Stimulated activated CD4-positive, alpha-beta T cell treated with anti-CD3 and anti-CD28 coated beads, Interleukin-12 subunit alpha, Interleukin-12 subunit beta, amount 100 ng/mL, for 4 hours (primary cell): Measurements from ENCODE around the gene TMEM192.
"Not testable (repeated sequence)": the region's sequence is repeated elsewhere in the genome, so short reads cannot be mapped to it uniquely, and the experiment has no call there.

ENCODE experiments used
- DNase-seq: peaks from one replicate; pipeline ENCODE4 v3.0.0-alpha.2; 2020

Gene TMEM192

DNA sequence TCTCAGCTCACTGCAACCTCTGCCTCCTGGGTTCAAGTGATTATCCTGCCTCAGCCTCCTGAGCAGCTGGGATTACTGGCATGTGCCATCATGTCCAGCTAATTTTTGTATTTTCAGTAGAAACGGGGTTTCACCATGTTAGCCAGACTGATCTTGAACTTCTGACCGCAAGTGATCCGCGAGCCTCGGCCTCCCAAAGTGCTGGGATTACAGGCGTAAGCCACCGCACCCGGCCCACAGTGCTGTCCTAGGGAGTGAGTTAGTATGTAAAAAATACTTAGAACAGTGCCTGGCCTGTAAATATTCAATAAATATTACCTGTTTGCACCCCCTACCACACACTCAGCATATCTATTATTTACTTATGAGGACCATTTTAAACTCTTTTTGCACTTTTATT lies 20.5 kb downstream of the TMEM192 start:
- DNase-seq: not testable (repeated sequence)

DNA sequence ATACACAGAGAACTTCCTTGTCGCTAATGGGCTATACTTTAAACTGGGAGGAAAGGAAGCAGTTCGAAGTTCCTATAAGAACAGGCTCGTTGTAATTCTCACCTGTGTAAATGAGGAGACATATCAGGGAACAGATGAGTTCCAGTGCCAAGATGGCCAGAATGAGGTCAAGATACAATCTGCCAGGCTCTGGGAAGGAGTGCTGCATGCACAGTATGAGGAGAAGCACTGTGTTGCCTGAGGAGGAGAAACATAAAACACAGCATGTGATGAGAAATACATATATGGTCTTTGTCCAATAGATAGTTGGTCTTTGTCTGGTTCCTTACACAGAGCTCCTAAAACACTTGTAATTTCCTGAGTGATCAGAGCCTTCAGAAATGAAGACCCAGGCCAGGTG lies 24.3 kb downstream of the TMEM192 start:
- DNase-seq: no peak

DNA sequence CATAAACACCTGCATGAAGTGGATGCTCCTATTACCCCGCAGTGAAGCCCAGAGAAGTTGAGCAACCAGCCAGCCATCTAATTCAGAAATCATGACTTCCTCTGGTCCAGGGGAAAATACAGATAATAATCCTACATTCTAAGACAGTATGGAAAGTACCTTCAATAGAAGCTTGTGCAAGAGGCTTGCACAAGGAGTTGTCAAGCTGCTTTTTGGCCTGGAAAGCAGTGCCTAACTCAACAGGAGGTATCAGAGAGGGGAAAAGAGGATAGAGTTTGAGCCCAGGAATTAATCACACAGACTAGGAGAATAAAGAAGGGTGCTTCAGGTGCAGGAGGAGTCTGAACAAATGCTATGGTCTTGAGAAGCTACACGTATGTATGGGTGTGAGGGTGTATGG lies 26.7 kb downstream of the TMEM192 start:
- no peak for DNase-seq

GRCh38 chr4:165084787-165085186 lies 27.9 kb downstream of the TMEM192 start:
- not testable (repeated sequence) for DNase-seq

DNA sequence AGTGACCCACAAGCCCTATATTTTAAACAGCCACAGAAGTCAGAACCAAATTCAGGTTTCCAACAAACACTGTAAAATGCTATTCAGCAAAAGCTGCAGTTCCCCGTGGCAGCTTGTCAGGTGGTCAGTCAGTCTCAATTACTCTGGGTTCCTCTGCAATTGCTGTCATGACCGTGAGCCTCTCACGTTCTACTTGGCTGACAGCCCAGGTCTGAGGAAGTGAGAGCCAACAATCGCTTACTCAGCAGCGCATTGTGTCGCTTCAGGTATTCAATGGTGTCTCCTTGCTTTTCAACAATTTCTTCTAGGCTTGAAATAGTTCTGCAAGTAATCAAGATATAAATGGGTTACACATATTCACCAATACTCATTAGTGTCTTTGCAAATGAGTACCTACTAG lies 33.2 kb downstream of the TMEM192 start:
- DNase-seq: no peak

DNA sequence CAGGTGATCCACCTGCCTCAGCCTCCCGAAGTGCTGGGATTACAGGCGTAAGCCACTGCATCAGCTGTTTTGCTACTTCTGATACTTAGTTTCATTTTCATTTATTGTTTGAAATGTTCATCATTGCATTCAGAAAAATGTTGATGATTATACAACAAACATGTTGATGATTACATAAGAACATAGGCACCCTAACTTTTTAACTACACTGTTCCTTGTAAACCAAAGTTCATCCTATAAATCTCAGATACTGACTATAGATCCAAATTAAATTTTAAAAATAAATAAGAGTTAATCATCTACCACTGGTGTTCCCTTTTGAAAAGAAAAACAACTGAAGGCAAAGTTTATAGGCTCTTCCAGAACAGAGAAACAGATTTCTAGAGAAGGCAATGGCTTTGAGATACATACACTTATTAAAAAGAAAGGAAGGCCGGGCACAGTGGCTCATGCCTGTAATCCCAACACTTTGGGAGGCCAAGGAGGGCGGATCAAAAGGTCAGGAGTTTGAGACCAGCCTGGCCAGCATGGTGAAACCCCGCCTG lies 35.6 kb downstream of the TMEM192 start:
- DNase-seq: no peak

DNA sequence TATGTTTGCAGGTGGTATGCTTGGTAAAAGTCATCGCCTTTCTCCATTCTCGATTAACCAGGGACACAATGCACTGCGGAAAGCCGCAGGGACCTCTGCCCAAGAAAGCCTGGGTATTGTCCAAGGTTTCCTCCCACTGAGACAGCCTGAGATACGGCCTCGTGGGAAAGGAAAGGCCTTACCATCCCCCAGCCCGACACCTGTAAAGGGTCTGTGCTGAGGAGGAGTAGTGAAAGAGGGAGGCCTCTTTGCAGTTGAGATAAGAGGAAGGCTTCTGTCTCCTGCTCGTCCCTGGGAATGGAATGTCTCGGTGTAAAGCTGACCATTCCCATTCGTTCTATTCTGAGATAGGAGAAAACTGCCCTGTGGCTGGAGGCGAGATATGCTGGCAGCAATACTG lies 39.3 kb downstream of the TMEM192 start:
- DNase-seq: not testable (repeated sequence)

- DNase-seq: no peak
Measured at GRCh38 chr4:165070560-165070959, 42.1 kb downstream of the TMEM192 start.

GRCh38 chr4:165060938-165061337 lies 51.7 kb downstream of the TMEM192 start:
- no peak for DNase-seq

DNA sequence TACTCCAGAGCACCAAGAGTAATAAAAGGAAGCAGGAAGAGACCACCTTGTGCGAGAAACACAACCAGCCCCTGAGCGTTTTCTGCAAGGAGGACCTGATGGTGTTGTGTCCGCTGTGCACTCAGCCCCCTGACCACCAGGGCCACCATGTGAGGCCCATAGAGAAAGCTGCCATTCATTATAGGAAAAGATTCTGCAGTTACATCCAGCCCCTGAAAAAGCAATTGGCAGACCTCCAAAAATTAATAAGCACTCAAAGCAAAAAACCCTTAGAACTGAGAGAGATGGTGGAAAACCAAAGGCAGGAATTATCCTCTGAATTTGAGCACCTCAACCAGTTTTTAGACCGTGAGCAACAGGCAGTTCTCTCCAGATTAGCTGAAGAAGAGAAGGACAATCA lies 53.3 kb downstream of the TMEM192 start:
- no peak for DNase-seq

DNA sequence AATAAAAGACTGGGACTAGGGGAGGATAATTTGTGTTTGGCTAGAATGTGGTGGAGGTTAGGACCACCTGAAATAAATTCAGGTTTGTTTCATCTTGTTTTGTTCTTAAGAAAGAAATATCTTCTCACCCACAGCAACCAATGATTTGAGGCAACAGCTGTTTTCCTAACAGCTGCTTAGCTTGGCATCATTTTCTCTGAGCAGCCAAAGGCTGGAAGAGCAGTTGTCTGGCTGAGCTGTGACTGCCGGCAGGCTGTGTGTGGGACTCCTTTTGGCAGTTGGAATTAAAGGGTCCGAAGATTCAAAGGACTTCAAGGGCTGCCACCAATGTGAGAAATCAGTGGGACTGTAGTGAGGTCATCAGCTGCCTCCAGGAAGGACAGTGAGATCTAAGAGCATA lies 54.0 kb downstream of the TMEM192 start:
- DNase-seq: no peak

DNA sequence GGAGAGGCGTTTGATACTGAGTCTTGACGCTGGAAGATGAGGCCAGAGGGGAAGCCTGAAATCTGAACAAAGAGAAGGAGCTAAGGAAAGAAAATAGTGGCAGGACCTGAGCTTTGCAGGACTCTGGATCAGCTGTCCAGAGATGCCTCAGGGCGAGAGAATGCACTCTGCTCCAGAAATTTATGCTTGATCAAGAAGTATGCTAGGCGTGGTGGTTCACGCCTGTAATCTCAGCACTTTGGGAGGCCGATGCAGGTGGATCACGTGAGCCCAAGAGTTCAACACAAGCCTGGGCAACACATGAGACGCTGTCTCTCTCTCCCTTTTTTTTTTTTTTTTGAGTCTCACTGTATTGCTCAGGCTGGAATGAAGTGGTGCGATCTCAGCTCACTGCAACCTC lies 57.1 kb downstream of the TMEM192 start:
- DNase-seq: no peak

DNA sequence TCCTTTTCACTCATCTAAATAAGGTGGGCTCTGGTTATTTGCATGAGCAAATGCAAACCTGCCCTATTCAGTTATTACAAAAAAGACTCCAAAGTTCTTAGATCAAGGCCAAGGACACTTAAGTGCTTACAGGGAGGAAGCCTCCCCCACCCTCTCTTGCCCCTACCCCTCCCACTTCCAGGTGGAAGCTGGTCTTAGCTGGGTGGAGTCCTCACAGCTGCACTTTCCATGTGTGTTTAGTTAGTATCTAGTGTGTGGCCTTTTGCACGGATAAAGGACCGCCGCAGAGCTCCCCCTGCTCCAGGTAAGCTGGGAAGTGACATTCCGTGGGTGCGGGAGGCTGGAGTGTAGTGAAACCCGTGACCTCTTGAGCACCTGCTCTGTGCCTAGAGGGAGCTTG lies 59.0 kb downstream of the TMEM192 start, which contains the start of gene TRIM75:
TRIM75 (plus strand) TSS at position 222 of the 400 bp plus-strand sequence. CDS start 5,282 bp downstream, outside the sequence.
- DNase-seq: no peak

- DNase-seq: no peak
Measured at GRCh38 chr4:165052627-165053026, 60.0 kb downstream of the TMEM192 start.

DNA sequence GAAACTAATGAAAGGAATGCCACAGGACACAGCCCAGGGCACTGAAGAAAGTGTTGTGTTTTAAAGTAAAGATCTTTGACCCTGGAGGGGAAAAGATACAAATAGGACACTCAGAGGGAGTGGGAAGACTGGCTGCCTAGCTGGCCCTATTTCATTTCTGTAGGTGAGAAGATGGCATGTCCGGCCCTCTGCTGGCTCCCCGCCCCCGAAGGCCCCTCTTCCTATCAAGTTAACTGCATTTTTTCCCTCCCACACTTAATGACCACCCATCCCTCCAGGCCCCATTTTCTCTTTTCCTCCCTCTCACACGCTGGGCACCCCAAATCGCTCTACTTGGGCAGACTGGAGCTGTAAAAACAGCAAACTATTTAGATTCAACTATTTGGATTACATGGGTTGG lies 64.5 kb downstream of the TMEM192 start:
- DNase-seq: no peak

DNA sequence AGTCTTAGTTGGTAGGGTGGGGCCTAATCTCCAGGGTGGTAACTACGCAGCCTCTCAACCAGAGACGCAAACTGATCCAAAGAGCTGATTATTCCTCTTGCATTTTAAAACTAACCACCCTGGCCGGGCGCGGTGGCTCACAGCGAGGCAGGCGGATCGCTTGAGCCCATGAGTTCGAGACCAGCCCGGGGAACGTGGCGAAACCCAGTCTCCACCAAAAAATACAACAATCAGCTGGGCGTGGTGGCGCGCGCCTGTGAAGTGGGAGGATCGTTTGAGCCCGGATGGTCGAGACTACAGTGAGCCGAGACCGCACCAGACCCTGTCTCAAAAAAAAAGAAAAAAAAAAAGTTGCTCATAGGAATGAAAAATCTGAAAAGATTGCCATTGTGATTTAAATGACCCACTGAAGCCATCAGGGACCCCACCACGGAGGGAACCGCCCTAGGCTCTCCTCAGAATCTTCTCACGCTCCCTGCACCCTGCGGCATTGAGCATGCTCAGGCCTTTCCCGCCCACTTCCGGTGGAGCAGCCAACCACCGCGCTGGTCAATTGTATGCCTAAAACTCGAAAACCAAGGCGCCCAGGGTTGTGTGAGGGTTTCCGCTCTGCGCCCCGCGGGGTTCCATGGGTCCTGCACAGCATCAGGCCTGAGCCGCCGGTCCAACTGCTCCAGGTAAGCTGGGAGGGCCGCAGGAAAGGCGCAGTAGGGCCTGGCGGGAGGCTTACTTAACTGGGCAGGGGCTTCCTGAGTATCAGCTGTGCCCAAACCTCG lies 81.0 kb downstream of the TMEM192 start, which contains the start of gene TRIM60:
TRIM60 (plus strand) TSS at position 564 of the 776 bp plus-strand sequence. CDS start 8,074 bp downstream, outside the sequence.
- DNase-seq: no peak

DNA sequence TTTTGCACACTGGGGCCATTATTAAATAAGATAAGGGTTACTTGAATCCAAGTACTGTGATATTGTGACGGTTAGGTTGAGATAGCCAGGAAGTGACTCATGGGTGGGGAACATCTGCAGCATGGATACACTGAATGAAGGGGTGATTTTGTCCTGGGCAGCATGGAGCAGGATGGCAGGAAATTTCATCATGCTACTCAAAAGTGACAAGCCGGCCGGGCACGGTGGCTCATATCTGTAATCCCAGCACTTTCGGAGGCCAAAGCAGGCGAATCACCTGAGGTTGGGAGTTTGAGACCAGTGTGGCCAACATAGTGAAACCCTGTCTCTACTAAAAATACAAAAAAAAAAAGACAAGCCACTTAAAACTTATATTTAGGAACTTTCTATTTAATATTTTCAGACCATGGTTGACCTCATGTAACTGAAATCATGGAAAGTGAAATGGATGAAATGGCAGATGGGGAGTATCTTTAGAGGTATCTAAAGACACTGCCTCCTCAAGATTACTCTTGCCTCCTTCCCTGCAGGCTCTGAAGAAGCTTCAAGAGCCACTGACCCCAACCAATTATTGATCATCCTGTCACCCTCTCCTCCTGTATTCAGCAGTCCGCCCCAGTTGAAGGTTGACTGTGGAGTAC lies 84.8 kb downstream of the TMEM192 start:
- DNase-seq: no peak

DNA sequence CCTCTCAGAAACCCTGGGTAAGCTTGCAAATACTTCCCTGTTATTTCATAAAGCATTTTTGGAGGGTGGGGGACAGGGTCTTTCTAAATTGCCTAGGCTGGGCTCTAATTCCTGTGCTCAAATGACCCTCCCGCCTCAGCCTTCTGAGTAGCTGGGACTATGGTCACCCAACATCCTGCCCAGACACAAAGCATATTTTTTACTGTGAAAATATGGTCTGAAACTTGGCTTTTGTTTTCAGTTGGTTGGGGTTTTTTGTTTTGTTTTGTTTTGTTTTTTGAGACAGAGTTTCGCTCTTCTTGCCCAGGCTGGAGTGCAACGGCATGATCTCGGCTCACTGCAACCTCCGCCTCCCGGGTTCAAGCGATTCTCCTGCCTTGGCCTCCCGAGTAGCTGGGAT lies 86.9 kb downstream of the TMEM192 start:
- DNase-seq: not testable (repeated sequence)
